ENCODE measurements around the gene VWA5A. TPM values are rescaled to one million over a fixed set of nuclear protein-coding genes. Genes with fewer than 3 reads are reported as not detected.
"Not testable (repeated sequence)": the region's sequence is repeated elsewhere in the genome, so short reads cannot be mapped to it uniquely, and the experiment has no call there.

The VWA5A gene
- total RNA-seq, 1 donor from 2014 or later, result 3.6 TPM

DNA sequence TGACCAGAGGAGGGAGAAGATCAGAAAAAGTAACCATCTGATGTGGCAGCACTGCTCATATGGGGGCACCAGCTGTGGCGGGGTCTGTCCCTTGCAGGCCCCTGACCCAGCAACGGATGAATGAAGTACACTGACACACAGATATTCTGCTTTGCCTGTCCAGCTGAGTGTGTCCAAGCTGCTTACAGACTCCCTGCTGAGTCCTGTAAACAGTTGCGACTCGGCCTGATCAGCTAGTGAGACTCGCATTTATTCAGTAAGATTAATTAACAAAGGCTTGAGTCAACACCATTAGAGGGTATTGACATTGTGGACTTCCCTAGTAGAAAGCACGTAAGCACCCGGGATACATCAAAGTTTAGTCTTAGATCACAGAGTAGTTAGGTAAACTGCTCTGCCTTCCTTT lies 52.6 kb downstream of the VWA5A start:
- DNase-seq (ENCODE audit: low read depth in 2 of 2), result no peak

GRCh38 chr11:124168796-124169195 lies 53.5 kb downstream of the VWA5A start:
- DNase-seq (ENCODE audit: low read depth in 2 of 2), result no peak

- not testable (repeated sequence) for DNase-seq (ENCODE audit: low read depth in 2 of 2)
Observed at GRCh38 chr11:124170315-124170714, 55.1 kb downstream of the VWA5A start.

GRCh38 chr11:124170801-124171586 lies 55.7 kb downstream of the VWA5A start:
- DNase-seq (ENCODE audit: low read depth in 2 of 2), result peak in 1 of 2 donors; percentile 1

- DNase-seq (ENCODE audit: low read depth in 2 of 2), result no peak
Observed at GRCh38 chr11:124172101-124172500, 56.9 kb downstream of the VWA5A start.

DNA sequence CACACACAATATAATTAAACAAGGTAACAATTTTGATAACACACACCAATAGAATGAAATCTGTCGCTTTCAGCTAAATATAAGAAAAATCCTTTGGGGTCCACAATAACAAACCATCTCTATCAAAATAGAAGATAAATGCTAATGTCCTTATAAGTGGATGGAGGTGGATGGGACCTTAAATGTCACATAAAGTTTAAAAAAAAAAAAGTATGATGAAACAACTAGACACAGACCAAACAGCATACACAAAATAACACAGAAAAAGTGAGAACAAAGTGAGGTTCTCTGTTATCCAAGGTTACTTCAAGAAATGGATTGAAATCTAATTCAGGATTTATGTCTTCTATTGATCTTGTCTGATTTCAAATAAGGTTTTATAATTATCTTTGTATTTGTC lies 57.3 kb downstream of the VWA5A start:
- DNase-seq (ENCODE audit: low read depth in 2 of 2), result no peak

DNA sequence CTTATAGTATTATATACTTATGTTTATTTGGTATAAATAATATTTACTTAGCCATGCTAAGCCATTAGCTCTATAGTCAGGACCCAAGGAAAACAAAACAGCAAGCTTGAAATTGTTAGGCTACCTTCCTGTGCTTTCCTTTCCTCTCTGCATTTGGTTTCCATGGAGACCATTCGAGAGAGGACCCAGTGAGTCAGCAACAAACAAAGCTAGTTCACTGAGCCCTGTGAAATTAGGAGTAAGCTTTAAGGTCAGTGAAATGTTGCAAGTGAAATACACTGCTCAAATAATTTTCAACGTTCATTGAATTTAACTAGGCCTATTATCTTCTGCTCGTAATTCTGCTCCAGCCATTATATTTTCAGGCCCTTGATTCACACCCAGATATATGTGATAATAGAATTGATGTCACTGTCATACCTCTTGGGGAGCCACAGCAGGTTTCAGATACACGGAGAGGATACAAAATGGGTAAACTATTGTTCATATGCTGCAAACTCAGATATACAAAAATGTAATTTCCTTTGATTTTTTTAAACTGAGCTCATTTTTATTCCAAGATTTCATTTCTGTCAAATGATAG lies 58.8 kb downstream of the VWA5A start:
- DNase-seq (ENCODE audit: low read depth in 2 of 2), result peak; percentile 82 to 89

GRCh38 chr11:124176925-124177715 lies 61.9 kb downstream of the VWA5A start:
- no peak for DNase-seq (ENCODE audit: low read depth in 2 of 2)

DNA sequence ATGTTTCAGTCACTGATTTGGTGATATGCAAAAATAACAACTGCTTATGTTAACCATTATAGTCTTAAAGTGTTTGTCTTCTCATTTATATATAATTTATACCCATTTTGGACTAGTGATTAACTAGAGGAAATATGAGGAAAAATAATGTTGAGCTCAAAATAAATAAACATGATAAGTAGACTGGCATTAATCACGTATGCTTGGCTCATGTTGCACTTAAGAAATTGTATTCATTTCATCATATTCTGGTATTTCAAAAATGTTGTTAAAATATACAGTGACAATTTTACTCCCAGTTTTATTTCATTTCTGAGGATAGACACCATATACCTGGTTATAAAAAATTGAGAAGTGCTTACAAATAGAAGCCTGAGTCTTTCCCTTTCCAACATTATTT lies 64.1 kb downstream of the VWA5A start:
- DNase-seq (ENCODE audit: low read depth in 2 of 2), result no peak

DNA sequence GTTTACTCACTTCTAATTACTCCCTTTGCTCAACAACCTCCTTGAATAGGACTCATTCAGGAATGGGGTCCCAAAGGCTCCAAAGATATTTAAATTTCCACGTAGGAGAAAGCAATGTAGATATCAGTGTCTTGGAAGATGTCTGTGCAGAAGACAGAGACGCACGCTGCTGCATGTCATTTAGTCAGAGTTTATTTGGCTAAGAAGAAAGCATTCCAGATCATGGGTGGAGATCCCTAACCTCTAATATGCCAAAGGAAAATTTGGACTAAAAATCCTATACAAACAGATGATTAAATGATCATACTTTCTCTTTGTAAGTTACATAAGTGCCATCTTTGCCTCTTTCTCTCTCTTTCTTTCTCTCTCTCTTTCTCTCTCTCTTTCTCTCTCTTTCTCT lies 67.8 kb downstream of the VWA5A start, which contains the start of gene OR10D3:
Gene OR10D3, plus strand, starts transcription at position 278 of the 400 bp plus-strand sequence. CDS start 1,925 bp downstream, outside the sequence.
- DNase-seq (ENCODE audit: low read depth in 2 of 2), result no peak

DNA sequence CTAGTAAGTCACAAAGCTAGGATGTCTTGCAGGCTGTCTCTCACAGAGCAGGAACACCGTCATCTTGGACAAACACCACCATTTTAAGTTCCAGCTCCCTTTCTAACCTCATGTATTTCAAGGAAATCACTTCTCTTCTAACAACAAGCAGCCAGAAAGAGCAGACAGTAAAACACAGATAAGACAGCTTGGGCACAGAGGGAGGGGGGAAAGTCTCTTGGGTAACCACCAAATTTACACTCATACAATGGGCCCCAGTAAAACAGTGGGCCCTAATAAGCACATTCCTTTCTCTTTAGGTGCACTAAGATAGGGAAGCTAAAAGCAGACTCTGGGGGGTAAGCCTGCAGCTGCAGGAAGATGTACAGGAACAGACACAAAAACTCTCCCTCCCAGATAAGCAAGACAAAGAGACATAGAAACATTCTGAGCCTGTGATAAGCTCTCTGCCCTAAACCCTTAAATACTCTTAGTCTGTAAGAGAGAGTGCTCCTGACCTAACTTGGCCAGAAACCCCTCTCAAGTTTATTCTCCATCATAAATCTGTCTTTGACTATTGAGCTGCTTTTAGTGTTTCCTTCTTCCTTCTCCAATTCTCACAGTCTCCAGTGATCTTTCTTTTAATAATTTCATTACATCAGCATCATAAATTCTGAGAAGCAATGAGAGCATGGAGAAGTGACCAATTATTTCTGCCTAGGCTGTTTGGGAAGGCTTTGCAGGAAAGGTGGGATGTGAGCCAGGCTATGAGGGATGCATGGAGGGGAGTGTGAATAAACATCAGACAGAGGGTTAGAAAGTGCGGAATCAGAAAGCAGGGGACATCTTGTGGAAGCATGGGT lies 75.3 kb downstream of the VWA5A start:
- DNase-seq (ENCODE audit: low read depth in 2 of 2), result no peak

DNA sequence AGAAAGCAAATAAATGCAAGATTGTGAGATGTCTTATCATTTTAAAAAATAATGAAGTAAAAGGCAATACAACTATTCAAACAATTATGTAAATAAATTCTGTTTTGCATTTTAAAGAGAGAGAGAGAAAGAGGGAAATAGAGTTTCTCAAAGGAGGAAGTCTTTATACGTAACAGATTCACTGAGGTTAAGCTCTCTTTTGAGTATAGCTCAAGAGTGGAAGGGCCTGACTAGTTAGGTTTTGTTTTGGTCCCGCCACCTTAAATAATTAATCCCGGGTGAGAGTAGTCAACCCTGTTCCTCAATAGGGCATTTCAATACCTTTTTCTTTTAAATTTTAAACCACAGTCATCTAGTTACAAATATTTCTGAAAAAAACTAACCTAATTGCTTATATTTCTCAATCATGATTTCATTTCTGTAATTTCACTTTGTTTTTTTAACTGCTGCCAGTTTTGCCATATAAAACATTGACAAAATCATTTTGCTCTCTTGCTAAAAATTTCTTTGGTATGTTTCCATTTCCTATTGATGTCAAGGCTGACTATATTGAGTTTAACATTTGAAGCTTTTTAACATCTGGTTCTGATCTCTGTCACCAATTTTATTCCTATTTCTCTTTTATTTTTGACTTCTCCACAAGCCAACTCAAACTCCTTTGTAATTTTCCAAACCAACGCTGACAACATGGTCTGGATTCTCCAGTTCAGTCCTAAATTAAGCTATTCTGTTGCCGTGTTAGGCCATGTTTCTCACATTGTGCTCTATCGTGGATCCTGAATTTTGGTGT lies 78.2 kb downstream of the VWA5A start:
- DNase-seq (ENCODE audit: low read depth in 2 of 2), result no peak

DNA sequence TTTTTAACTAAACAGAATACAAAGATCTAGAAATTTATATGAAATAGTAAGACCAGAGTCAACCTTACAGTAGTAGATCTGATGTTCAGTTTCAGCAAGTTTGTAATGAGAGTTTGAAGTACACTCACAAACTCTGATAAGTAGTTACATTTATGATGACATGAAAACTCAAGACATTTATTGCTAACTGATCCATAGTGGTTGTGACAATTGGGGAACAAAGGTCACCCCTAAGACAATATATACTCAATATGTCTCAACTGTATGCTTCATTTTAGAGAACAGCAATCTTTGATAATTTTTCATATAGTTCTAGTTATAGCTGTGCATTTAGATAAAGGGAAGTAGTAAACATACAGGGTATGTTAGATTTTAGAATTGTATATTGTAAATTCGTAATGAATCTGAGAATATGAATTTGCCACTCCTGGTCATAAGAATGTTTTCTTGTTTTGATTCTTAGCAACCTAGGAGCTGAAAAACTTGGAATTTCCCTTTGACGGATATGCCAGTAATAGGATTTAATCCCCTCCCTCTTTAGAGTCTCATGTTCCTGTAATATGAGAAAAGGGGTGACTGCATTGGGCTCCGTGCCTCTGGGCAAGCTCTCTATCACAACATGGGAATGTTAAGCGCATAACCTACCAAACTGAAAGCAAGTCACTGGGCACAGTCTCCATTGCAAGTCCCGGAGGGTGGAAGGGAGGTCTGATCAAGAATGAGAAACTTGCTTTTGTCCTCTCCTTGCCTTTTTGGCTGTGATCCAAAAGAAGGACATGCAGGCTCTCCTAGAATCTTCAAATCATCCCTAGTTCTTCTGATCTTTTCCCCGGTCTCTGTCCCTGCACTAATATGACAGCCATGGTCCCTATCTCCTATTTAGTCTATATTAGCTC lies 79.3 kb downstream of the VWA5A start:
- no peak for DNase-seq (ENCODE audit: low read depth in 2 of 2)

GRCh38 chr11:124195189-124195734 lies 80.0 kb downstream of the VWA5A start:
- peak; percentile 57 to 75 for DNase-seq (ENCODE audit: low read depth in 2 of 2)

Other genes with a start within 250 kb of the VWA5A start
- not detected in 2 replicates for gene TMEM225, start 229.8 kb upstream of the VWA5A start, total RNA-seq
- gene OR8D4, start 213.3 kb upstream of the VWA5A start, total RNA-seq, result not detected in 2 replicates
- not detected in 2 replicates for gene OR4D5, start 175.8 kb upstream of the VWA5A start, total RNA-seq
- not detected in 2 replicates for gene OR6T1, start 171.6 kb upstream of the VWA5A start, total RNA-seq
- not detected in 2 replicates for gene OR10S1, start 137.7 kb upstream of the VWA5A start, total RNA-seq
- gene OR10G6, start 120.3 kb upstream of the VWA5A start, total RNA-seq, result not detected in 2 replicates
- gene OR10G4, start 102.5 kb upstream of the VWA5A start, total RNA-seq, result not detected in 2 replicates
- gene OR10G9, start 92.4 kb upstream of the VWA5A start, total RNA-seq, result not detected in 2 replicates
- not detected in 2 replicates for gene OR10G8, start 88.7 kb upstream of the VWA5A start, total RNA-seq
- gene OR10G7, start 74.1 kb upstream of the VWA5A start, total RNA-seq, result not detected in 2 replicates
- gene OR10D3, start 67.9 kb downstream of the VWA5A start, total RNA-seq, result not detected in 2 replicates
- under 0.01 TPM in 1 of 2 replicates, not detected in the other for gene OR8G1, start 125.6 kb downstream of the VWA5A start, total RNA-seq
- not detected in 2 replicates for gene OR8G5, start 140.9 kb downstream of the VWA5A start, total RNA-seq
- not detected in 2 replicates for gene OR8D1, start 198.5 kb downstream of the VWA5A start, total RNA-seq
- not detected in 2 replicates for gene OR8D2, start 204.7 kb downstream of the VWA5A start, total RNA-seq

Measured in dermis microvascular lymphatic vessel endothelial cell (primary cell).